Activated CD4-positive, alpha-beta T cell treated with anti-CD3 and anti-CD28 coated beads for 24 hours (primary cell): Measurements from ENCODE around the gene KIF21B.
A peak's percentile ranks its signal among the peaks of the same experiment; 100 is the strongest.

Experiments
- DNase-seq, 2 donors: peaks; one replicate each; pipeline ENCODE4 v3.0.0-alpha.2; 2020; ENCODE audit warnings: low read depth in 2 of 2

Gene KIF21B, protein sequence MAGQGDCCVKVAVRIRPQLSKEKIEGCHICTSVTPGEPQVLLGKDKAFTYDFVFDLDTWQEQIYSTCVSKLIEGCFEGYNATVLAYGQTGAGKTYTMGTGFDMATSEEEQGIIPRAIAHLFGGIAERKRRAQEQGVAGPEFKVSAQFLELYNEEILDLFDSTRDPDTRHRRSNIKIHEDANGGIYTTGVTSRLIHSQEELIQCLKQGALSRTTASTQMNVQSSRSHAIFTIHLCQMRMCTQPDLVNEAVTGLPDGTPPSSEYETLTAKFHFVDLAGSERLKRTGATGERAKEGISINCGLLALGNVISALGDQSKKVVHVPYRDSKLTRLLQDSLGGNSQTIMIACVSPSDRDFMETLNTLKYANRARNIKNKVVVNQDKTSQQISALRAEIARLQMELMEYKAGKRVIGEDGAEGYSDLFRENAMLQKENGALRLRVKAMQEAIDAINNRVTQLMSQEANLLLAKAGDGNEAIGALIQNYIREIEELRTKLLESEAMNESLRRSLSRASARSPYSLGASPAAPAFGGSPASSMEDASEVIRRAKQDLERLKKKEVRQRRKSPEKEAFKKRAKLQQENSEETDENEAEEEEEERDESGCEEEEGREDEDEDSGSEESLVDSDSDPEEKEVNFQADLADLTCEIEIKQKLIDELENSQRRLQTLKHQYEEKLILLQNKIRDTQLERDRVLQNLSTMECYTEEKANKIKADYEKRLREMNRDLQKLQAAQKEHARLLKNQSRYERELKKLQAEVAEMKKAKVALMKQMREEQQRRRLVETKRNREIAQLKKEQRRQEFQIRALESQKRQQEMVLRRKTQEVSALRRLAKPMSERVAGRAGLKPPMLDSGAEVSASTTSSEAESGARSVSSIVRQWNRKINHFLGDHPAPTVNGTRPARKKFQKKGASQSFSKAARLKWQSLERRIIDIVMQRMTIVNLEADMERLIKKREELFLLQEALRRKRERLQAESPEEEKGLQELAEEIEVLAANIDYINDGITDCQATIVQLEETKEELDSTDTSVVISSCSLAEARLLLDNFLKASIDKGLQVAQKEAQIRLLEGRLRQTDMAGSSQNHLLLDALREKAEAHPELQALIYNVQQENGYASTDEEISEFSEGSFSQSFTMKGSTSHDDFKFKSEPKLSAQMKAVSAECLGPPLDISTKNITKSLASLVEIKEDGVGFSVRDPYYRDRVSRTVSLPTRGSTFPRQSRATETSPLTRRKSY (N-terminal part only)

DNA sequence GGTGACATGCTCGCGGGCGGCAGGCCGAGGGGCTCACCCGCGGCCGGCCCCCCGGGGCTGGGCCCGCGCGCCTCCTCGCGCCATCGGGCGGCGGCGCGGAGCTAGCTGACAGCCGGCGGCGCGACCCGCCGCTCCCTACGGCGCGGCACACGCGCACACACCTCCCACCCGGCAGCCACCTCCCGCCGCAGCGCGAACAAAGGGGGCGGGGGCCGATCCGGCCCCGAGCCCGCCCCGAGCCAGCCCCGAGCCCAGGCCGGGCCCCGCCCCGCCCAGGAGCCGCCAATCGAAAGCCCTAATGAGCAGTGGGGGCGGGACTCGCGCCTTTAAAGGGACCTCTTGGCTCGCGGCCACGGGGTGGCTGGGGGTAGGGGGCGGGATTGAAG lies at the start of gene KIF21B:
Gene KIF21B, minus strand, starts transcription at position 198 of the 386 bp plus-strand sequence. CDS start 331 bp downstream, outside the sequence.
- peak; percentile 81 to 85 for DNase-seq

DNA sequence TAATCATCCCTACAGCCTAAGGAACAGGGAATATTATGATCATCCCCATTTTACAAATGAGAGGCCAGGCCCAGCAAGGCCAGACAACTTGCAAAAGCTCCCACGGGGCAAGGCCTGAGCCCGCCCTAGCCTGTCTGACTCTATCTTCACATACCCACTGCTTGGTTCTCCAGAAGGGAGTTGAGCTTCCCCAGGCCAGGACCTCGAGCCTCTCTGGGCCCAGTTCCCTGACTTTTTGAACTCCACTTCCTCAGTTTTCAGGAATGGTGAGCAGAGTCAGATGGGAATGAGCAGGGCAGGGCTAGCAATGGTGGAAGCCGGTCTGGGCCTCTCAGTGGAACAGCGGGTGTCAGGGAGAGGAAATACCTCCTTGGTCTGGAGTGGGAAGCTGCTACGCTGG lies 49.4 kb upstream of the KIF21B start:
- DNase-seq = no peak

DNA sequence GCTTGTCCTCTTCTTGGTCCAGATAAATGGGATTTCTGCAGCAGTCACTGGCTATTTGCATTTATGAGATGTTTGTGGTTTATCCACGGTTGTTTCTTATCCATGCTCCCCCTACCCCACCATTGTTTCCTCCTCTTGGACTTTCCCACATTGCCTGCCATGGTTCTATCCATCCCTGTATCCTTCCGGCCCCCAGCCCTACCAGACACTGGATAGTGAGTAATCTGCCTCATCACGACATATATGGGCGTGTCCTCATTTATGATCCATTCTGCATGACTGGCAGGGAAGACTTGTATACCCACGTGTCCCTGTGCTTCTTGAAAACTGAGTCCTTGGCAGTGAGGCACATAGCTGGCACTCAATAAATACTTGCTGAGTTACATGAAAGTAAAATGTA lies 48.6 kb upstream of the KIF21B start:
- DNase-seq = no peak

DNA sequence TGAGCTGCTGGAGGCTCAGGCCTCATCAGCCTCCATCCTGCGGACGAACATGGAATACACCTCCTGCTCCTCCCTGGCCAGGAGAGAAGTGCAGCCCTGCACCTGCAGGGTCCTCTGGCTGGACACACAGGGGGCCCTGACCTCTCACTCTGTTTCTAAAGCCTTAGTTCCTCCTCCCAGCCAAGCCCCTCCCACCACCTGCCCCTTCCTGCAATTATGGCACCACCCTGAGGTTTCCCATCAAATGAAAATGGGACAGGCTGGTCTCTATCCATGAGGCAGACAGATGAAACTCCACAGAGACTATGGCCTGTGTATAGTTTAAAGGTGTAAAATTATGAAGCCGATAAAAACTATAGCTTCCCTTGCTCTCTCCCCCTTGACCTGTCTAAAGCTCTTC lies 46.1 kb upstream of the KIF21B start:
- no peak for DNase-seq

DNA sequence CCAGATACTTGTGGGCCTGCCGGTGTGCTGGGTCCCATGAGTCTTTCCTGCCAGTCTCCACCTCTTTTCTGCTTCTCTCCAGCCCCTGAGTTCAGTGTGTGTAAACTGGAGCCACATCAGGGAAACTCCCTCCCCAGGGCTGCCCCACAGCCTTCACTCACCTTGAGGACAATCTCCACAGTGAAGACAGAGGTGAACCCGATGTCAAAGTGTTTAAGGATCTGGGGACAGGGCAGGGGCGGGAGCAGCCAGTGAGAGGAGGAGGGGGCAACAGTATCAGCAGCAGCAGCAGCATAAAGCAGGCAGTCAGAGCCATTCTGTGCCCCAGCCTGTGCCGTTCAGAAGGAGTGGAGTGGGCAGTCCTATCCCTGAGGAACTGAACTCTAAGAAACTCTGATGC lies 45.5 kb upstream of the KIF21B start:
- no peak for DNase-seq

DNA sequence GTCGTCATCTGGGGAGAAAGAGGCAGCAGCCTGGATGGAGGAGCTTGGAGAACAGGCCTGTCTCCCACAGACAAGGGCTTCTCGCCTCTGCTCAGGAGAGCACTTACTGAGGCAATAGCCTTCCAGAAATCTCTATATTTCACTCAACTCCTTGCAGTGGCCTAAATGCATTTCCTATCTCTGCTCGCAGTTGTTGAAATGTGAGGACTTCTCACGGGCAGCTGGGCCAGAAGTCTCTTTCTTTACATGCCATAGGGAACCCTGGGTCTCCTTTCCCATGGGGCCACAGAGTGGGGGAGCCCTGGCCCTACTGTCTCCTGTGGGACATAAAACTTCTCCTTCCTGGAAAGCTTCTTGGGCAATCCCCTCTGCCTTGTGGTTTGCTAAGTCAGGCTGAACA lies 43.5 kb upstream of the KIF21B start:
- no peak for DNase-seq

DNA sequence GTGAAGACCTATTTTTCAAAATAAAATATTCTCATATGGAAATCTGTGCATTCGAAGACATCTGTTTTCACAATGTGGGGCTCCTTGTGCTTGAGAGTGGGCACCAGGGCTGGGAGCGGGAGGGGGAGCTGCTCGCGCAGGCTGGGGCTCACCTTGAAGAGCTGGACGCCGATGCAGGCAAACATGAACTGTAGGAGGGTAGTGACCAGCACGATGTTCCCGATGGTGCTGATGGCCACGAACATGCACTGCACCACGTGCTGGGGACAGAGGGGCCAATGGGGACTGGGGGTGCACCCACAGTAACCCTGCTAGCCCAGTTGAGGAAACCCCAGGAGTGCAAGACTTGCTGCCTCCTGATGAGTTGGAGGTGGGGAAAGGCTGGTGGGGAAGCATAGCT lies 42.2 kb upstream of the KIF21B start:
- no peak for DNase-seq

DNA sequence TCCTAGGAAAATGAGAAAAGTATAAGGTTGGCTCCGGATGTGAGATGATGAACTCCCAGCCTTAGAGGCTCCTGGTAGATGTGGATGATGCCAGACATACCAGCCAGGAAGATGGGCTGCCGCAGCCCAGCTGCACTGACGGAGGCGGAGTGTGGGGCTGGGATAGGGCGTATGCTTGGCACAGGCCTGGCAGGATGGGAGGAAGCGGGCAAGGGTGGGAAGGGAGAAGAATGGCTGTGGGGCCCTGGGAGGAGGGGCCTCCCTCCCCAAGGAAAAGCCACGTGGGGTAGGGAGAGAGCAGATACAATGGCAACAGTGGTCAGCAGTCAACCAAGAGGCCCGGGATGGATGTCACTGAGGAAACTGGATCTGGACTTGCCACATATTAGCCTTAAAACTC lies 41.3 kb upstream of the KIF21B start:
- no peak for DNase-seq

DNA sequence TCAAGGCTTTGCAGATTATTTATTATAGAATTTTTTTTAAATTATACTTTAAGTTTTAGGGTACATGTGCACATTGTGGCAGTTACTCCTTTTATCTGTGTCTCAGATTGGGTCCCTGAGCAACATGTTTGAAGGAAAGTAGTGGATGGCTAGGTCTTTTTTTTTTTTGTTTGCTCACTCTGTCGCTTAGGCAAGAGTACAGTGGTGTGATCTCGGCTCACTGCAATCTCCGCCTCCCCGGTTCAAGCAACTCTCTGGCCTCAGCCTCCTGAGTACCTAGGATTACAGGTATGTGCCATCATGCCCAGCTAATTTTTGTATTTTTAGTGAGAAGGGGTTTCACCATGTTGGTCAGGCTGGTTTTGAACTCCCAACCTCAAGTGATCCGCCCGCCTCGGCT lies 39.6 kb upstream of the KIF21B start:
- DNase-seq = no peak

DNA sequence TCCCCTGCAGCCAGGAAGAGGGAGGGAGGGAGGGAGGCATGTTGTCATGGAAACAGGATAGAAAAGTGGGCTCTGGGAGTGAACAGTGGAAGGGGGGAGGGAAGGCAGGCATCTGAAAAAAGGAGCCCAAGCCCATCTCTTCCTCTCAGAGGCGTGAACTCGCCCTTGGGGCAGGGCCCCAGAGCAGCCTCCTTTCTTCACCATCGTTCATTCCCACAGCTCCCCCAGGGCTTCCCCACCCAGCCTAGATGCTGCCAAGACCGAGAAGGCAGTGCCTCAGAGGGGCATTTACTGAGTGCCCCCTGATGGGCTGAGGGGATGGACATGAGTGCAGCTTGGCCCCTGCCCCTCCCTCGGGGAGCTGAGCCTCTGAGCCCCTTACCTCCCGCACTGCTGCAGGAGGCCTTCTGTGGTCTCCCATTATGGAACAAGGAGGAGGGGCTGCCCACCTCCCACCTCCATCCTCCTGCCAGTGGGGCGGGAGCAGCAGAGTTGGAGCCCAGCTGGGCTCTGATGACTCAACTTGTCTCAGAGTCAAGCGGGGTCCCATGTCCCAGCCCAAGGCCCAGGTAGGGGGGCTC lies 39.1 kb upstream of the KIF21B start:
- DNase-seq = no peak

DNA sequence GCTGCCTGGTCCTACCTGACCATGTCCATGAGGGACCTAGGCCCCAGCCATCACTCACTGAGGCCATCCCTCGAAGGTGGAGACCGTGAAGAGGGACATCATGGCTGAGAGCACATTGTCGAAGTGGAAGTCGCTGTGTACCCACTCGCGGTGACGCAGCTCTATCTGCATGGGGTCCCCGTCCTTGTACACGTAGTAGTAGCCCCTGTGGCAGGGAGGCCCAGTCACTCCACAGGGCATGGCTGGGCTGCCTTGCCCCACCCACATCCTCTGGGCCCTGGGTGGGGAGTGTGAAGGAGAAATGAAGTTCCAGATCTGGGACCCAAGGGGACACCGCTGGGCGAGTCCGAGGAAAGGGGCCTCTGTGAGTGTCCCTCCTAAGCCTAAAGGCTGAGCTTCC lies 38.4 kb upstream of the KIF21B start:
- no peak for DNase-seq

DNA sequence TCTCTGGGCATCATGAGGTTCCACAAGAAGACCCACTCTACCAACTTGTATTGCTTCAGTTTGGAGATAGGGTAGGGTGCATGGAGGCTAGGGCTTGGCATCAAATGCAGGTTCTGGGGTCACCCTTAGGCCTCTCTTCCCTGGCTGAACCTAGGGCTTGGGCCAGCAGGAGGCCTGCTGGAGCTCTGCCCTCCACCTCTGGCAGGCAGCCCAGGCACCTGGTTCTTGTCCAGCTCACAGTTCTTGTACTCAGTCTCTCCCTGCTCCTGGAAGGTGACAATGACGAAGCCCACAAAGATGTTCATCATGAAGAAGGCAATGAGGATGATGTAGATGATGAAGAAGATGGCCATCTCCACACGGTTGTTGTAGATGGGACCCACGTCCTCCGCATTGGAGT lies 37.5 kb upstream of the KIF21B start:
- DNase-seq = no peak

DNA sequence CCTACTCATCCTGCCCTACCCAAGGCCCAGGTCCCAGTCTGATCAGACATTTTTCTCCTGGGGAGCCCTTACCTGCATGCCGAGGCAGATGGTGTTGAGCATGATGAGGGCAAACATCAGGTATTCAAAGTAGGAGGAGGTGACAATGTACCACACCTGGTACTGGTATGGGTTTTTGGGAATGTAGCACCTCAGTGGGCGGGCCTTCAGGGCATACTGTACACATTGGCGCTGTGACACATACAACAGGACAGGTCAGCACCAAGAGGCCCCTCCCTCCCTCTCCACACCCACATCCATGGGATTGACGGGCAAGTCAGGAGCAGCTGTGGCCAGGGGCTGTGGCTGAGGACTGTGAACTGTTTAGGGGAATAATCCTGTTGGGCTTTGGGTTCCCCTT lies 37.1 kb upstream of the KIF21B start:
- DNase-seq = no peak

DNA sequence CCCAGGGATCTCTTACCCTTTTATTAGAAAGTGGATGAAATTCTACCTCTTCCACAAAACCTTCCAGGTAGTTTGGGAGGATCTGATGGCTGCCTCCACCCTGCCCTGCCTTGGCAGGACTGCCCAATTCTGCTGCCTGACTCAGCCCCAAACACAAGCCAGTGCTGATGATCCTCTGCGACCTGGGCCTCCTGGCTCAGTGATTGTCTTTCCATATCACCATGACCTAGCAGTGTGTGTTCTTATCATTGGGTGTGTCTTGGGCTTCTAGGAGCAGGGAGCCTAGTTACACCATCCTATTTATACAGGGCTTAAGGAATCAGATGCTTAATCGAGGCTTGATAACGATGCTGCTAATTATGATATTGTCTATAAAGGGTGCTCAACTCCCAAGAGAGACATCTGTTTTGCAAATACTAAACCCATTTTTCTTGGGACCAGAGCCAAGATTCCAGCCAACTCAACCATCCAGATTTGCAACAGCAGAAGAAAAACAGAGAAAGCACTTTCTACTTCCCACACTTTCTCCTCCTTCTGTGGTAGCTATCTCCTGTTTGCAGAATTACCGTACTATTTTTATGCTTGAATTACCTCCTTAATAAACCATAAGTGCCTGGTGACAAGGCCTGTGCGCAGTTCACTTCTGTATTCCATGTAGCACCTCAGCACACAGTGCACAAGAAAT lies 36.5 kb upstream of the KIF21B start:
- DNase-seq = no peak

DNA sequence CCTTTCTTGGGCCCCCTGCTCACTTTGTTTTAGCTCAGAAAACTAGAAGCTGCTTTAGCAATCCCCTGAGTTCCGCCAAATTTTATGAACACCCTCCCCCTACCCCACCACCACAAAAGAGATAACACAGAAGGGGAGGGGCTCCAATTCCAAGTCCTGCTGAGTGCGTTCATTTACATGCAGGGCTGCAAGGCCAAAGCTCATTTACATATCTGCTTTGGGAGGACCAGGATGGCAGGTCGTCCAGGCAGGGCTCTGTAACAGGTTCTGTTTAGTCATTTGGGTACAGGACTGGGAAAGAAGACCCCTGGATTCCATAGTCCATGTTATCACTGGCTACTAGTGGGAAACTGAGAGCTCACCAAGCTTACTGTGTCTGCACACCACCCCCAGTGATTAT lies 35.9 kb upstream of the KIF21B start:
- no peak for DNase-seq

DNA sequence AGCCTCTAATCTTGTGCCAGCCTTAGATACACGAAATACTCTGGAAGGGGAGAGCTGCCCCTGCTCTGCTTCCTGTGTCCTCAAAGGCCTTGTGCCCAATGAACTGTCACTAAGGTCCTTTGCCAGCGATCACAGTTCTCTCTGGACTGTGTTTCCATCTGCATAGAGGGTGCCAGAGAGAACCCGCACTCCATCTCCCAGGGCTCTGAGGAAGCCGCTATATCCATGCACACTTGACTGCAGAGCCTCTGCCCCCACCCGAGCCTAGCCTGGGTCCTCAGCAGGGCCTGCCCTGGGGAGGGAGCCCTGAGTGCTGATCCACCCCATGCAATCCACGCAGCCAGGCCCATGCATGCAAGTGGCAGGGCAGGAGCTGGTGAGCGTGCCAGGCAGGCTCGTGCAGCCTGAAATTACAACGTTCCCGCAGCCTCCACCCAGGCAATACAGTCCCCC lies 30.6 kb upstream of the KIF21B start:
- DNase-seq = no peak

DNA sequence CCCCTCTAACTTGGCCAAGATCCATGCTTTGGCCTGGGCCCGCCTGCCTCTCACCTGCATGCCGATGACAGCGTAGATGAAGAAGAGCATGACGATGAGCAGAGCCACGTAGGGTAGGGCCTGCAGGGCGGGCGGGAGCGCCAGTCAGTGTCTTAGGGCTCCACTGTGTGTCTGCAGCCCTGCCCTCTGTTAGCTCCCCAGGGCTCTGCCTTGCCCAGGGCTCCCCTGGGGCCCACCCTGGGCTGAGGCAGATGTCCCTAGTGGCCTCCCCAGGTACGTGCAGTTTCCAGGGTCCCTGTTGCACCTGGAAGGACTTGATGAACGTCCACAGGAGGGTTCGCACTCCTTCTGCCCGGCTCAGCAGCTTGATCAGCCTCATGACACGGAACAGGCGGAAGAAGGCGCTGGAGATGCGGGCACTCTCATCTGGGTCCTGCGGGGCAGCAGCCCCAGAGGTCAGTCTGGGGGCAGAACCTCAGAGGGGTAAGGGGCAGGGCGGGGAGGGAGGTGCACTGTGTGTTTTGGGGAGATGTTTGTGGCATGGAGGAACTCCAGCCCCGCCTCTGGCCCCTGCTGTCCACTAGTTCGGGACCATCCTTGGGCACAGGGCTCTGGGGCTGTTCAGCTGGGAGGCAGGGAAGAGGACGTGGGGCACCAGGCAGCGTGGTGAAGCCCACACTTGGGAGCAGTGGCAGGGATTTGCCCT lies 29.8 kb upstream of the KIF21B start:
- DNase-seq = no peak

DNA sequence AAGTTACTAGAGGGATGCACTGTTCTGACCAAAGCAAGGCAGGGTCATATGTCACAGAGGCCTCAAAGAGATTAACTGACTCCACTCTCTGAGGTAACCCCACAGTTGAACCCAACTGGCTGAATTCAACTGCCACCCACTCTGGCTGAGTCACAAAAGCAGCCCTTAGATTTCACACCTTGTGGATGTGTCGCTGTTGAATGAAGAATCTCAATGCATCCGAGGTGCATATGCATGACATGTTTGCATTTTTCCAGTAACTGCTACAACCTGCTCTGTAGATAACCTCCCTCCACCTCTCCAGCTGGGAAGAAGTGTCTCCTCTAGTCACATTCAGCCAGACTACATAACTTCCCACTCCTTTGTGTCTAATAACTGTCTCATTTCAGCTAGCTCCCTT lies 27.9 kb upstream of the KIF21B start:
- no peak for DNase-seq

DNA sequence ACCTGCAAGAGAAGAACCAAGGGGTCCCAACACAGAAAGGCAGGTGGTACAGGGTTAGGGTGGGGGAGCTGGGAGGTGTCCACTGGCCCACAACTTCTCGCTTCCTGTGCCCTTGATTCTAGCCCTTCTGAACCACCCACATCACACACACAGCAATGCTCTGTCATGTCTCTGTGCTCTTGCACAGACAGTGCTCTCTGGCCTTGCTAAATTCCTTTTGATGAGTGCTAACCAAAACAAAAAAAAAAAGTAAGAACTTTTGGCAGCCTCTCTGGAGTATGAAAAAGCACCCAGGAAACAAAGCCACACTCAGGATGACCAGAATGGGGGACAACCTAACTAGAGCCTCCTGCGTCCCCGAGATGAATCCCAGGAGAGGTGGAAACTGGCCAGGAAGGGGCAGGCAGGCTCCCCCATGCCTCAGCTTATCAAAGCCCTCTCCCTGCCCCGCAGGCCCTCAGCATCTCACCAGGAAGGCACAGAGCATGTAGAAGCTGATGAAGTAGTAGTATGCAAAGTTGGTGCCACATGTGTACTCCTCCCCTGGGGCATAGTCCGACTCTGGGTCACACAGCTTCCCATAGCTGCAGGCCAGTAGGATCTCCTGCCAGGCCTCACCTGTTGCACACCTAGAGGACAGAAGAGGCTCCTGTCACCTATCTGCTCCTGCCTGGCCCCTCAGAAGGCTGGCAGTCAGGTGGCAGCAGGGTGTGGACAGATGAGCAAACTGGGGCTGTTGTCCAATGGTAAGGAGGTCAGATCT lies 27.2 kb upstream of the KIF21B start:
- no peak for DNase-seq
